Activated gamma-delta T cell (primary cell): Measurements from ENCODE around the gene TTYH1.
"Not testable (repeated sequence)": the region's sequence is repeated elsewhere in the genome, so short reads cannot be mapped to it uniquely, and the experiment has no call there.

Experiments used
- DNase-seq: peaks from one replicate; lab custom pipeline; 2025; lab: John Stamatoyannopoulos, UW

The TTYH1 gene

GRCh38 chr19:54460230-54461005 lies 45.2 kb downstream of the TTYH1 start:
- no peak for DNase-seq

GRCh38 chr19:54461210-54461609 lies 45.9 kb downstream of the TTYH1 start:
- no peak for DNase-seq

- no peak for DNase-seq
These were observed 46.3 kb downstream of the TTYH1 start for GRCh38 chr19:54461613-54462012.

- no peak for DNase-seq
These were observed 46.9 kb downstream of the TTYH1 start for GRCh38 chr19:54462047-54462654.

GRCh38 chr19:54462655-54463530 lies 47.6 kb downstream of the TTYH1 start:
- DNase-seq = peak; percentile 73

- peak; percentile 73 for DNase-seq
These were observed 48.3 kb downstream of the TTYH1 start, which contains the start of gene LENG9 for GRCh38 chr19:54463531-54464043. Gene LENG9, minus strand, starts transcription at chr19:54463778. Its CDS starts 252 bp downstream, at chr19:54463526.

GRCh38 chr19:54464044-54464629 lies 48.9 kb downstream of the TTYH1 start:
- no peak for DNase-seq

- peak; percentile 58 for DNase-seq
These were observed 49.6 kb downstream of the TTYH1 start for GRCh38 chr19:54464630-54465425.

GRCh38 chr19:54465426-54466109 lies 50.3 kb downstream of the TTYH1 start:
- DNase-seq = no peak

GRCh38 chr19:54466110-54466480 lies 50.8 kb downstream of the TTYH1 start:
- DNase-seq = not testable (repeated sequence)

- no peak for DNase-seq
These were observed 54.3 kb downstream of the TTYH1 start for GRCh38 chr19:54469496-54469934.

GRCh38 chr19:54470276-54470887 lies 55.1 kb downstream of the TTYH1 start:
- DNase-seq = no peak

- DNase-seq = no peak
These were observed 55.9 kb downstream of the TTYH1 start for GRCh38 chr19:54470991-54471782.

GRCh38 chr19:54473071-54473891 lies 58.0 kb downstream of the TTYH1 start, which contains the start of gene CDC42EP5:
Gene CDC42EP5, minus strand, starts transcription at chr19:54473296. Its CDS starts 7,749 bp downstream, at chr19:54465547.
- DNase-seq = no peak

- no peak for DNase-seq
These were observed 58.7 kb downstream of the TTYH1 start for GRCh38 chr19:54473892-54474372.

- no peak for DNase-seq
These were observed 60.4 kb downstream of the TTYH1 start for GRCh38 chr19:54475706-54476105.

GRCh38 chr19:54477650-54478049 lies 62.4 kb downstream of the TTYH1 start:
- DNase-seq = no peak
